Thoracic aorta (tissue), 2 donors: ENCODE data around the gene ZP2. TPM values are rescaled to one million over a fixed set of nuclear protein-coding genes. Genes with fewer than 3 reads are reported as not detected.
"Not testable (repeated sequence)": the region's sequence is repeated elsewhere in the genome, so short reads cannot be mapped to it uniquely, and the experiment has no call there.

Source experiments
- ATAC-seq: fragments of 150-250 bp; one replicate; pipeline ENCODE4 v1.8.0; 2017; ENCODE audit warnings: low read depth; ENCODE audit not compliant: insufficient number of reproducible peaks, low FRiP score
- DNase-seq: peaks from one replicate; pipeline ENCODE4 v3.0.0-alpha.2; 2020; ENCODE audit warnings: low spot score
- H3K27ac ChIP-seq, 2 donors: fragments of 200-600 bp; sonication (generic); 1 replicate in 1 of 2; 2 replicates in 1 of 2; pipeline ENCODE4 v1.5.1; 2016; ENCODE audit warnings: mild to moderate bottlenecking in 2 of 2, moderate library complexity in 2 of 2
- H3K27me3 ChIP-seq: fragments of 200-600 bp; sonication (generic); replicated peaks from 2 replicates; pipeline ENCODE4 v1.6.0; 2016; ENCODE audit warnings: mild to moderate bottlenecking; ENCODE audit not compliant: insufficient read depth
- H3K36me3 ChIP-seq: fragments of 200-600 bp; sonication (generic); one replicate; pipeline ENCODE4 v1.5.1; 2016
- H3K4me1 ChIP-seq, 2 donors: fragments of 200-600 bp; sonication (generic); 1 replicate in 1 of 2; 2 replicates in 1 of 2; pipeline versions ENCODE4 v1.5.1 to v1.6.0; 2016; ENCODE audit warnings: low read depth in 2 of 2, mild to moderate bottlenecking in 1 of 2; ENCODE audit not compliant: control insufficient read depth in 1 of 2
- H3K4me3 ChIP-seq: fragments of 200-600 bp; sonication (generic); 2 replicates; pipeline ENCODE4 v1.5.1; 2016; ENCODE audit warnings: mild to moderate bottlenecking
- H3K9me3 ChIP-seq: fragments of 200-600 bp; sonication (generic); 2 replicates; pipeline ENCODE4 v1.5.1; 2016
- total RNA-seq, 2 donors: library from RNA; depleted of rRNA; stranded (reverse); fragments of >200 nt; gene quantifications; one replicate each; pipeline versions ENCODE4 v1.1.0 to v1.2.3, GENCODE V29; 2016
- TF ChIP-seq, protein P1 (sequence below): fragments of 200-600 bp; sonication (generic); IDR thresholded peaks from one replicate; pipeline ENCODE4 v1.5.1; 2019; ENCODE audit warnings: antibody characterized with exemption

Gene ZP2
- not detected for total RNA-seq

DNA sequence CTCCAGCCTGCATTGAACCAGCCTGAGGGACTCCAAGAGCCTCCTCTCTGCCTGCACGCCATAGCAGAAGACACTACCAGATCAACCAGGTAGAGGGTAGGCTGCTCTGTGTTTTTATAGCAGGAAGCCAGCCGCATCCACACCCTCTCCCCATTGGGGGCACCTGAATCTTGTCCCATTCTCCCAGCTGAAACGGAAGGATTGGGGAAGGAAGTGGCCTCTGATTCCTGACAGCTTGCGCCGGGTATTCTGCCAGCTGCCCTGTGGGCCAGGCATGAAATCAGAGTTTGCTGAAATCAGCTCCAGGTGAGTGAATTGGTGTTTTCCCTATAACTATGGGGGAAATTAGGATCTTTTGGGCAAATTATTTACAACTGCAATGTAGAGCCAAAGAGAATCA lies at the start of gene ZP2:
ZP2 (minus strand) TSS at position 89 of the 400 bp plus-strand sequence; CDS start at position 62, 27 bp downstream.
- Histone ChIP-seq H3K27me3 (no peaks in the 10 kb centered on the region), H3K9me3 (no peaks in the 10 kb centered on the region), H3K36me3 (no peaks in the 10 kb centered on the region), H3K27ac (no peak within 1 kb of the TSS), H3K4me1 (no peaks in the 10 kb centered on the region), H3K4me3 (no peak within 1 kb of the TSS)
- no peak for ATAC-seq
- TF ChIP-seq, protein P1, sequence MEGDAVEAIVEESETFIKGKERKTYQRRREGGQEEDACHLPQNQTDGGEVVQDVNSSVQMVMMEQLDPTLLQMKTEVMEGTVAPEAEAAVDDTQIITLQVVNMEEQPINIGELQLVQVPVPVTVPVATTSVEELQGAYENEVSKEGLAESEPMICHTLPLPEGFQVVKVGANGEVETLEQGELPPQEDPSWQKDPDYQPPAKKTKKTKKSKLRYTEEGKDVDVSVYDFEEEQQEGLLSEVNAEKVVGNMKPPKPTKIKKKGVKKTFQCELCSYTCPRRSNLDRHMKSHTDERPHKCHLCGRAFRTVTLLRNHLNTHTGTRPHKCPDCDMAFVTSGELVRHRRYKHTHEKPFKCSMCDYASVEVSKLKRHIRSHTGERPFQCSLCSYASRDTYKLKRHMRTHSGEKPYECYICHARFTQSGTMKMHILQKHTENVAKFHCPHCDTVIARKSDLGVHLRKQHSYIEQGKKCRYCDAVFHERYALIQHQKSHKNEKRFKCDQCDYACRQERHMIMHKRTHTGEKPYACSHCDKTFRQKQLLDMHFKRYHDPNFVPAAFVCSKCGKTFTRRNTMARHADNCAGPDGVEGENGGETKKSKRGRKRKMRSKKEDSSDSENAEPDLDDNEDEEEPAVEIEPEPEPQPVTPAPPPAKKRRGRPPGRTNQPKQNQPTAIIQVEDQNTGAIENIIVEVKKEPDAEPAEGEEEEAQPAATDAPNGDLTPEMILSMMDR, result no peak
- DNase-seq, result no peak

DNA sequence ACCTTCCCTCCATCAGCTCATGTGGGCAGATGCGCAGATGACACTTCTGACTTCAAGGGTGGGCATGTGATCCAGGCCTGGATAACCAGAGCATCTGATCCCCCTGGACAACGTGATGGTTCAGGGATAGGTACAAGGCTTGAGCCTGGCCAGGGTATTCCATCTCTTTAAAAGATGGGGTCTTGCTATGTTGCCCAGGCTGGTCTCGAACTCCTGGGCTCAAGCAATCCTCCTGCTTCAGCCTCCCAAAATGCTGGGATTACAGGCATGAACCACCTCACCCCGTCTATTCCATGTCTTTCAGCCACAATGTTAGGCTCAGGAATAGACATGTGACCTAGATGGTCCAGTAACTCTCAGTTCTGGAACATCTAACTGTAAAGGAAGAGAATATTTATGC lies 45.9 kb upstream of the ZP2 start:
- ATAC-seq (no peak), DNase-seq (no peak)
- H3K27me3 ChIP-seq, result no peaks in the 10 kb centered on the region
- H3K4me1 ChIP-seq, result no peaks in the 10 kb centered on the region
- no peak overlapping the region for H3K27ac ChIP-seq
- no peaks in the 10 kb centered on the region for H3K36me3 ChIP-seq
- H3K4me3 ChIP-seq, result no peak overlapping the region
- TF ChIP-seq, protein P1, result no peak
- no peaks in the 10 kb centered on the region for H3K9me3 ChIP-seq

DNA sequence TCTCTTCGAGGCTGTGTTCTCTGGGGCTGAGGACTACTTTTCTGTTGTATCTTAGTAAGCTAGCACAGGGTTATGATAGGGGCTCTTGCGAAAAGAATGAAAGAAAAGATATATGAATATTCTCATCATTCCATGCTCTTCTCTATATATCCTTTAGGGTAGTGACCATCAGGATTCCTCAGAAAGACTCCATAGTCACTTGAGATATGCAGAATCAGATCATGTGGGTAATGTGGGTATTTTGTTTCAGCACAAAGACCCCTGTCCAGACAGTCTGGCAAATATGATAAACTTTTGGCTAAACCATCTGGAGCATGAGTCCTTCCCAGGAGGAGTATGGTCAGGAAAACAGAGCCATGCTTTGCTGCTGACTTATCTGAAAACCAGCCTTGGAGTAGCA lies 45.3 kb upstream of the ZP2 start:
- ATAC-seq (no peak), DNase-seq (no peak)
- no peak overlapping the region for H3K27ac ChIP-seq
- H3K4me3 ChIP-seq, result no peak overlapping the region
- no peaks in the 10 kb centered on the region for H3K27me3 ChIP-seq
- H3K4me1 ChIP-seq, result no peaks in the 10 kb centered on the region
- TF ChIP-seq, protein P1, result no peak
- no peaks in the 10 kb centered on the region for H3K9me3 ChIP-seq
- H3K36me3 ChIP-seq, result no peaks in the 10 kb centered on the region

DNA sequence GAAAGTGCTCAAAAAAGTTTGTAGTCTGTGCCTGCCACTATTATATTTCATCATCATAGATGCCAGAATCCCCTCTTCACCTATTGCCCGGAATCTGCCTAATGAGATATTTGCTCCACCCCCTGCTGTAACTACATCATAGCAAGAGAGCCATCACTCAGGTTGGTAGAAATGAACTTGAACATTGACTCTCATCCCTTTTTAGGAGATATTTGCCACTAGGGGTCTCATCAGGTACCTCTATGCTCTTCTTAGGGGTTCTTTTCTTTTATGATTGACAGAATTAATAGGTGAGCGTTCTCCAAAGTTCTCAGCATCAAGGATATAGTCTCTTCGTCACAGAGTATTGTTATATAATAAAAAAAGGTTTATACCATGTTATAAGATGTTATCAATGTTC lies 42.1 kb upstream of the ZP2 start:
- no peaks in the 10 kb centered on the region for H3K36me3 ChIP-seq

DNA sequence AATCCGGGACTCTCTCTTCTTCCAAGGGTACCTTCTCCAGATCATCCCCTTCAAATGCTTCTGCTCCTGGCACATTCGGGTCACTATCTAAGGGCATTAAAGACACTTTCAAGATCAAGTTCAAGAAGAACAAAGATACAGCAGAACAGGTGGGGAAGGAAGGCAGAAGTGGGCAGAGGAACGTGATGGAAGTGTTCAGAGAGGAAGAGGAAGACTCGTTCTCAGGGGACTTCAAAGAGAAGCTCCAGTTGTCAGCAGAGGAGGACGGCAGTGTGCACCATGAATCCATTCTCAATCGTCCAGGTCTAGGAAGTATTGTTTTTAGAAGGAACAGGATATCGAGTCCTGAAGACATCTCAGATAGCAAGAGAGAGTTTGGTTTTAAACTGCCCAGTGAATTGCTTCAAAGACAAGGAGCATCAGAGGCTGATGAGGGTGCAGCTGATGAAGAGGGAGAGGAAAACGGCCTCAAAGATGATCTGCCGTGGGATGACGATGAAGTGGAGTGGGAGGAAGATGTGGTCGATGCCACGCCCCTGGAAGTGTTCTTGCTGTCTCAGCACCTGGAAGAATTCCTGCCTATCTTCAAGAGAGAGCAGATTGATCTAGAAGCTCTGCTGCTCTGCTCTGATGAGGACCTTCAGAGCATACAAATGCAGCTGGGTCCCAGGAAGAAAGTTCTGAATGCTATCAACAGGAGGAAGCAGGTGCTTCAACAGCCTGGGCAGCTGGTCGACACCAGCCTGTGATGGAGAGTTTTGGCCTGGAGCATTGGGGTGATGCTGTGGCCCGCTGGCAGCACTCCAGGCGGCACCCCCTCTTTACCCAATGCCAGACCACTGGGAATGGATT lies 38.9 kb upstream of the ZP2 start:
- Histone ChIP-seq H3K36me3 (no peaks in the 10 kb centered on the region), H3K4me3 (no peak overlapping the region), H3K9me3 (no peaks in the 10 kb centered on the region), H3K4me1 (peaks cover 0 to 4% of the 10 kb centered on the region in 2 donors), H3K27ac (no peak overlapping the region), H3K27me3 (no peaks in the 10 kb centered on the region)
- no peak for ATAC-seq
- TF ChIP-seq, protein P1, result no peak
- DNase-seq, result no peak

More for the DNA sequence above, 42.1 kb upstream of the ZP2 start:
- DNase-seq (no peak), ATAC-seq (no peak)
- no peaks in the 10 kb centered on the region for H3K4me1 ChIP-seq
- no peaks in the 10 kb centered on the region for H3K27me3 ChIP-seq
- H3K27ac ChIP-seq, result no peak overlapping the region
- no peaks in the 10 kb centered on the region for H3K9me3 ChIP-seq
- H3K4me3 ChIP-seq, result no peak overlapping the region
- TF ChIP-seq, protein P1, result no peak

DNA sequence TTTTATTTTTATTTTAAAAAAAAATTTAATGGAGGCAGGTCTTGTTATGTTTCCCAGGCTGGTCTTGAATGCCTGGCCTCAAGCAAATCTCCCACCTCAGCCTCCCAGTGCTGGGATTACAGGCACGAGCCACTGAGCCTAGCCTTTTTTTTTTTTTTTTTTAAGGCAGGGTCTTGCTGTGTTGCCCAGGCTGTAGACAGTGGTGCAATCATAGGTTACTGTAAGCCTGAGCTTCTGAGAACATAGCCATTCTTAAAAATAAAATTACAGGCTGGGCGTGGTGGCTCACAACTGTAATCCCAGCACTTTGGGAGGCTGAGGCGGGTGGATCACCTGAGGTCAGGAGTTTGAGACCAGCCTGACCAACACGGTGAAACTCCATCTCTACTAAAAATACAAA lies 36.8 kb upstream of the ZP2 start:
- DNase-seq, H3K36me3 ChIP-seq, H3K27me3 ChIP-seq, H3K27ac ChIP-seq, H3K9me3 ChIP-seq, ATAC-seq, H3K4me3 ChIP-seq: not testable (repeated sequence)
- peaks cover 0 to 15% of the 10 kb centered on the region in 2 donors for H3K4me1 ChIP-seq
